A673 (cell line): Measurements from ENCODE around the gene TTLL5. TPM values are rescaled to one million over a fixed set of nuclear protein-coding genes. Genes with fewer than 3 reads are reported as not detected.
"Not testable (repeated sequence)": the region's sequence is repeated elsewhere in the genome, so short reads cannot be mapped to it uniquely, and the experiment has no call there.

Source experiments
- BruUV-seq: library from RNA; stranded (reverse); fragments of 400-500 nt; replicated peaks from 2 replicates; lab custom pipeline; 2021; lab: Mats Ljungman, UMichigan
- CTCF ChIA-PET: fragments of 300-600 bp; sonication (Branson Sonifier 250); formaldehyde crosslinking; loops from one replicate; lab custom pipeline; 2022; ENCODE audit warnings: antibody characterized with exemption; lab: Charles Lee
- POLR2A ChIA-PET: fragments of 300-600 bp; sonication (Branson Sonifier 250); formaldehyde crosslinking; loops from one replicate; lab custom pipeline; 2022; ENCODE audit warnings: antibody characterized with exemption; ENCODE audit not compliant: low non-redundant PET; lab: Charles Lee
- DNase-seq: peaks from one replicate; pipeline ENCODE4 v3.0.0-alpha.2; 2015; ENCODE audit warnings: low spot score
- H3K27ac ChIP-seq: fragments of 200-600 bp; sonication (generic); 2 replicates; pipeline ENCODE4 v1.5.1; 2016; ENCODE audit warnings: mixed run types, low read depth, mild to moderate bottlenecking, mixed read lengths, antibody characterized with exemption, low read length; ENCODE audit not compliant: poor library complexity, severe bottlenecking
- H3K27me3 ChIP-seq: fragments of 200-600 bp; sonication (generic); replicated peaks from 2 replicates; pipeline ENCODE4 v1.6.1; 2017; ENCODE audit warnings: mixed run types, low read depth, mild to moderate bottlenecking, mixed read lengths, antibody characterized with exemption, low read length; ENCODE audit not compliant: insufficient read depth, poor library complexity
- H3K36me3 ChIP-seq: fragments of 200-600 bp; sonication (generic); 2 replicates; pipeline ENCODE4 v1.6.1; 2016; ENCODE audit warnings: mixed run types, mild to moderate bottlenecking, mixed read lengths, antibody characterized with exemption, low read length; ENCODE audit not compliant: insufficient read depth, poor library complexity, severe bottlenecking
- H3K4me1 ChIP-seq: fragments of 200-600 bp; sonication (generic); 2 replicates; pipeline ENCODE4 v1.6.1; 2017; ENCODE audit warnings: mixed run types, mild to moderate bottlenecking, mixed read lengths, antibody characterized with exemption, low read length; ENCODE audit not compliant: insufficient read depth, poor library complexity, severe bottlenecking
- H3K4me3 ChIP-seq: fragments of 200-600 bp; sonication (generic); 2 replicates; pipeline ENCODE4 v1.5.1; 2016; ENCODE audit warnings: low read depth, mixed run types, mild to moderate bottlenecking, mixed read lengths, low read length; ENCODE audit not compliant: poor library complexity, severe bottlenecking
- H3K9me3 ChIP-seq: fragments of 200-600 bp; sonication (generic); 2 replicates; pipeline ENCODE4 v1.6.1; 2016; ENCODE audit warnings: mixed run types, low read depth, mild to moderate bottlenecking, mixed read lengths, antibody characterized with exemption, low read length; ENCODE audit not compliant: poor library complexity, severe bottlenecking
- EZH2 ChIP-seq: fragments of 200-600 bp; sonication (generic); IDR thresholded peaks from 2 replicates; pipeline ENCODE4 v1.6.1; 2017; ENCODE audit warnings: borderline replicate concordance, low read depth, mild to moderate bottlenecking, mixed read lengths, antibody characterized with exemption, low read length; ENCODE audit not compliant: poor library complexity, severe bottlenecking
- intact Hi-C: fragments of 100-400 bp; cut with micrococcal nuclease; formaldehyde crosslinking; loops from one replicate; pipeline ENCODE4 v1.10.0; 2022; ENCODE audit not compliant: unreplicated experiment
- total RNA-seq: library from RNA; stranded (reverse); gene quantifications from 2 replicates; pipeline ENCODE4 v1.2.3, GENCODE V29; 2021
- TF ChIP-seq, protein P1 (sequence below): fragments of 300-800, 200-600 bp; sonication (generic); conservative IDR thresholded peaks from 2 replicates; pipeline ENCODE4 v1.5.1; 2017; ENCODE audit warnings: low read depth, mild to moderate bottlenecking, antibody characterized with exemption, low read length, moderate library complexity, mixed read lengths

TTLL5 gene
- total RNA-seq, 1 experiment from 2014 or later = 56.7 TPM

GRCh38 chr14:75917946-75918335, 256.9 kb downstream of the TTLL5 start:
- no peak overlapping the region for H3K27ac ChIP-seq
- ChIA-PET POLR2A (no interaction called here), CTCF (no interaction called here)
- no peaks in the 10 kb centered on the region for H3K36me3 ChIP-seq
- H3K4me1 ChIP-seq = no peaks in the 10 kb centered on the region
- TF ChIP-seq, protein P1, sequence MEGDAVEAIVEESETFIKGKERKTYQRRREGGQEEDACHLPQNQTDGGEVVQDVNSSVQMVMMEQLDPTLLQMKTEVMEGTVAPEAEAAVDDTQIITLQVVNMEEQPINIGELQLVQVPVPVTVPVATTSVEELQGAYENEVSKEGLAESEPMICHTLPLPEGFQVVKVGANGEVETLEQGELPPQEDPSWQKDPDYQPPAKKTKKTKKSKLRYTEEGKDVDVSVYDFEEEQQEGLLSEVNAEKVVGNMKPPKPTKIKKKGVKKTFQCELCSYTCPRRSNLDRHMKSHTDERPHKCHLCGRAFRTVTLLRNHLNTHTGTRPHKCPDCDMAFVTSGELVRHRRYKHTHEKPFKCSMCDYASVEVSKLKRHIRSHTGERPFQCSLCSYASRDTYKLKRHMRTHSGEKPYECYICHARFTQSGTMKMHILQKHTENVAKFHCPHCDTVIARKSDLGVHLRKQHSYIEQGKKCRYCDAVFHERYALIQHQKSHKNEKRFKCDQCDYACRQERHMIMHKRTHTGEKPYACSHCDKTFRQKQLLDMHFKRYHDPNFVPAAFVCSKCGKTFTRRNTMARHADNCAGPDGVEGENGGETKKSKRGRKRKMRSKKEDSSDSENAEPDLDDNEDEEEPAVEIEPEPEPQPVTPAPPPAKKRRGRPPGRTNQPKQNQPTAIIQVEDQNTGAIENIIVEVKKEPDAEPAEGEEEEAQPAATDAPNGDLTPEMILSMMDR = no peak
- TF ChIP-seq EZH2 = no peak
- H3K9me3 ChIP-seq = no peaks in the 10 kb centered on the region
- DNase-seq = no peak
- no peaks in the 10 kb centered on the region for H3K27me3 ChIP-seq
- no peak overlapping the region for H3K4me3 ChIP-seq
- BruUV-seq = no TSS peak
- intact Hi-C loops = no loop called here

DNA sequence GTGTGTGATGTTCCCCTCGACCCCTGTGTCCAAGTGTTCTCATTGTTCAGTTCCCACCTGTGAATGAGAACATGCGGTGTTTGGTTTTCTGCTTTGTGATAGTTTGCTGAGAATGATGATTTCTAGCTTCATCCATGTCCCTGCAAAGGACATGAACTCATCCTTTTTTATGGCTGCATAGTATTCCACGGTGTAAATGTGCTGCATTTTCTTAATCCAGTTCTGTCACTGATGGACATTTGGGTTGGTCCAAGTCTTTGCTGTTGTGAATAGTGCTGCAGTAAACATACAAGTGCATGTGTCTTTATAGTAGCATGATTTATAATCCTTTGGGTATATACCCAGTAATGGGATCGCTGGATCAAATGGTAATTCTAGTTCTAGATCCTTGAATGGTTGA, 259.4 kb downstream of the TTLL5 start:
- H3K4me1 ChIP-seq, DNase-seq, BruUV-seq, H3K4me3 ChIP-seq, intact Hi-C loops, H3K27me3 ChIP-seq, H3K27ac ChIP-seq, CTCF ChIA-PET, H3K9me3 ChIP-seq, POLR2A ChIA-PET, H3K36me3 ChIP-seq: not testable (repeated sequence)

GRCh38 chr14:75925141-75925840, 264.2 kb downstream of the TTLL5 start:
- H3K4me1 ChIP-seq, H3K4me3 ChIP-seq, DNase-seq, H3K27ac ChIP-seq, H3K27me3 ChIP-seq, H3K9me3 ChIP-seq, intact Hi-C loops, BruUV-seq, H3K36me3 ChIP-seq: not testable (repeated sequence)
- CTCF ChIA-PET = interaction anchor here (0.7 kb wide), 1 partner anchor 18 kb away, joined by 10 read pairs; no protein-coding TSS in a partner anchor
- POLR2A ChIA-PET = interaction anchor here (0.6 kb wide), 1 partner anchor 699 kb away, joined by 3 read pairs; no protein-coding TSS in a partner anchor

DNA sequence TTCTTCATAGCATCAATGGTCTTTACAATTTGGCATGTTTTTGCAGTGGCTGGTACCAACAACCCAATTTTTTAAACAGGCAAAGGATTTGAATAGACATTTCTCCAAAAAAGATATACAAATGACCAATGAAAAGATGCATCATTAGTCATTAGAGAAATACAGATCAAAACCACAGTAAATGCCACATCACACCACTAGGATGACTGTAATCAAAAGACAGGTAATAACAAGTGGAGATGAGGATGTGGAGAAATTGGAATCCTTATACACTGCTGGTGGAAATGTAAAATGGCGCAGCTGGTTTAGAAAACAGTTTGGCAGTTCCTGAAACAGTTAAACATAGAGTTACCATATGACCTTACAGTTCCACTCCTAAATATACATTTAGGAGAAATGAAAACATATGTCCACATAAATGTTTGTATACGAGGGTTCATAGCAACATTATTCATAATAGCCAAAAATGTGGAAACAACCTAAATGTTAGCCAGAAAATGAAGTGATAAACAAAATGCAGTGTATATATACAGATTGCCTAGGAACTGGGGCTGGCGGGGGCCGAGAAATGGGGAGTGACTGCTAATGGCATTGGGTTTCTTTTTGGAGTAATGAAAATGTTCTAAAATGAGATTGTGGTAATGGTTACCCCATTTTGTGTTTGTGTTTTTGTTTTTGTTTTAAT, 265.5 kb downstream of the TTLL5 start:
- no peak overlapping the region for H3K4me3 ChIP-seq
- ChIA-PET POLR2A (no interaction called here), CTCF (no interaction called here)
- H3K36me3 ChIP-seq = no peaks in the 10 kb centered on the region
- no peaks in the 10 kb centered on the region for H3K9me3 ChIP-seq
- no peak for DNase-seq
- BruUV-seq = no TSS peak
- intact Hi-C loops = no loop called here
- H3K27ac ChIP-seq = no peak overlapping the region
- H3K4me1 ChIP-seq = peaks cover 6% of the 10 kb centered on the region
- TF ChIP-seq EZH2 = no peak
- TF ChIP-seq, protein P1 = no peak
- H3K27me3 ChIP-seq = no peaks in the 10 kb centered on the region
